BJ (cell line): Measurements from ENCODE around the gene ZNF484. TPM values are rescaled to one million over a fixed set of nuclear protein-coding genes. Genes with fewer than 3 reads are reported as not detected.
"Not testable (repeated sequence)": the region's sequence is repeated elsewhere in the genome, so short reads cannot be mapped to it uniquely, and the experiment has no call there.

Source experiments
- CTCF ChIA-PET: fragments of 350-600 bp; formaldehyde crosslinking; extraction: SDS; loops from one replicate; lab custom pipeline; 2021; ENCODE audit warnings: antibody characterized with exemption, inconsistent platforms; lab: Yijun Ruan, JAX
- POLR2A ChIA-PET: fragments of 300-600 bp; sonication (Branson Sonifier 250); formaldehyde crosslinking; extraction: SDS; loops from one replicate; lab custom pipeline; 2021; ENCODE audit warnings: antibody characterized with exemption; lab: Charles Lee
- DNase-seq: peaks from one replicate; pipeline ENCODE4 v3.0.0-alpha.2; 2011; ENCODE audit warnings: low read depth
- H3K27me3 ChIP-seq: 2 replicates; pipeline ENCODE4 v1.6.0; 2011; ENCODE audit warnings: low read length; ENCODE audit not compliant: control insufficient read depth, insufficient read depth
- H3K36me3 ChIP-seq: 2 replicates; pipeline ENCODE4 v1.5.1; 2011; ENCODE audit warnings: low read length; ENCODE audit not compliant: control insufficient read depth, insufficient read depth
- H3K4me3 ChIP-seq: 2 replicates; pipeline ENCODE4 v1.5.1; 2011; ENCODE audit warnings: low read depth, mild to moderate bottlenecking, control low read depth, low read length
- CTCF ChIP-seq: IDR thresholded peaks from 2 replicates; pipeline ENCODE4 v1.5.1; 2011; ENCODE audit warnings: low read depth, mild to moderate bottlenecking, control low read depth, inconsistent platforms, low read length, moderate library complexity; ENCODE audit not compliant: insufficient read depth
- polyA plus RNA-seq: library from polyadenylated mRNA; depleted of rRNA; stranded (reverse); fragments of >200 nt; gene quantifications from 2 replicates; pipeline ENCODE4 v1.2.3, GENCODE V29; 2011

Gene ZNF484
- polyA plus RNA-seq, 1 experiment = 1.4 TPM

DNA sequence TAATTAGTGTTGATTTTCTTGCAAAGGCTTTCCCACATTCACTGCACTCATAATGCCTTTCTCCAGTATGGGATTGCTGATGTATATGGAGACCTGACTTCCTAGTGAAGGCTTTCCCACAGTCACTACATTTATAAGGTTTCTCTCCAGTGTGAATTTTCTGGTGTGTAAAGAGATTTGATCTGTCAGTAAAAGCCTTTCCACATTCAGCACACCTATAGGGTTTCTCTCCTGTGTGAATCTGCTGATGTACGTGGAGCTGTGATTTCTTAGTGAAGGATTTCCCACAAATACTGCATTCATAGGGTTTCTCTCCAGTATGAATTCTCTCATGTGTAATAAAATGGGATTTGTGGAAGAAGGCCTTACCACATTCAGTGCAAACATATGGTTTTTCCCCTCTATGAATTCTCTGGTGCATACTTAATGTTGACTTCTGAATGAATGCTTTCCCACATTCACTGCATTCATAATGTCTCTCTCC is 31.1 kb downstream of the ZNF484 start:
- CTCF ChIA-PET = no interaction called here
- Histone ChIP-seq H3K36me3 (peaks cover 10% of the 10 kb centered on the region), H3K4me3 (no peak overlapping the region), H3K27me3 (no peaks in the 10 kb centered on the region)
- TF ChIP-seq CTCF = no peak
- POLR2A ChIA-PET = no interaction called here
- no peak for DNase-seq

DNA sequence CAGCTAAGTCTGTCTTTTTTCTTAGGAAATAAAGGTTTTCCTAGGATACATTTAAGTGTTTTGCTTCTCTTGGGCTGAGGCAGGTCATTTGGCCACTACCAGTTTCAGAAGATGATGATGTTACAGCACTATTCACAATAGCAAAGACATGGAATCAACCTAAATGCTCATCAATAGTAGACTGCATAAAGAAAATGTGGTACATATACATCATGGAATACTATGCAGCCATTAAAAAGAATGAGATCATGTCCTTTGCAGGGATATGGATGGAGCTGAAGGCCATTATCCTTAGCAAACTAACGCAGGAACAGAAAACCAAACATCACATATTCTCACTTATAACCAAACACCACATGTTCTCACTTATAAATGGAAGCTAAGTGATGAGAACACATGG is 39.4 kb downstream of the ZNF484 start:
- POLR2A ChIA-PET = not testable (repeated sequence)

GRCh38 chr9:92837191-92837590 is 40.6 kb downstream of the ZNF484 start:
- no peak for TF ChIP-seq CTCF
- Histone ChIP-seq H3K27me3 (no peaks in the 10 kb centered on the region), H3K4me3 (no peak overlapping the region), H3K36me3 (no peaks in the 10 kb centered on the region)
- ChIA-PET CTCF (interaction anchor here (0.6 kb wide), 1 partner anchor 203 kb away, joined by 3 read pairs; no protein-coding TSS in a partner anchor), POLR2A (no interaction called here)
- no peak for DNase-seq

More for the DNA sequence above, 39.4 kb downstream of the ZNF484 start:
- H3K4me3 ChIP-seq, H3K27me3 ChIP-seq, CTCF ChIA-PET, DNase-seq, H3K36me3 ChIP-seq: not testable (repeated sequence)

GRCh38 chr9:92829420-92829819 is 48.4 kb downstream of the ZNF484 start:
- H3K36me3 ChIP-seq = no peaks in the 10 kb centered on the region
- H3K27me3 ChIP-seq = peaks cover 2% of the 10 kb centered on the region
- ChIA-PET POLR2A (no interaction called here), CTCF (no interaction called here)
- no peak for TF ChIP-seq CTCF
- no peak for DNase-seq
- no peak overlapping the region for H3K4me3 ChIP-seq

DNA sequence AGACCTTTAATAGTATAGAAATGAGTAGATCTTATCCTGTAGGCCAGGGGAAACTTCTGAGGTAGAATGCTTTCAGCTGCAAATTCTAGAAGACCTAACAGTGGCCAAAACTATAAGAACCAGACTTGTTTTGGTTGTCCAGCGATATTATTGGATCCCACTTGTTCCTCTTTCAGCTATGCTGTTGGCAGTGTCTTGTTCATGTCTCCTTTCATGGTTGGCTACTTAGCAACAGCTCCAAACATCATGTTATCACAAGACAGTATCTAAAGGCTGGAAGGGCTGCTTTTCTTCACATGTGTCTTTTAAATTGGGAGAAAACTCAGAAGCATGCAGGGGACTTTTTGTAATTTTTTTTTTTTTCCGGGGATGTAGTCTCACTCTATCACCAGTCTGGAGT is 52.8 kb downstream of the ZNF484 start:
- CTCF ChIA-PET, POLR2A ChIA-PET, H3K36me3 ChIP-seq, H3K27me3 ChIP-seq, DNase-seq, H3K4me3 ChIP-seq: not testable (repeated sequence)

- CTCF ChIA-PET = interaction anchor here (0.9 kb wide), 1 partner anchor 13 kb away, joined by 4 read pairs; no protein-coding TSS in a partner anchor
- Histone ChIP-seq H3K27me3 (peaks cover 6% of the 10 kb centered on the region), H3K4me3 (no peak overlapping the region), H3K36me3 (no peaks in the 10 kb centered on the region)
- no peak for DNase-seq
- no peak for TF ChIP-seq CTCF
- POLR2A ChIA-PET = no interaction called here
Observed at GRCh38 chr9:92820964-92821363, 56.9 kb downstream of the ZNF484 start.

- DNase-seq, H3K36me3 ChIP-seq, POLR2A ChIA-PET, H3K4me3 ChIP-seq, H3K27me3 ChIP-seq, CTCF ChIA-PET: not testable (repeated sequence)
Observed at GRCh38 chr9:92819898-92820297, 57.9 kb downstream of the ZNF484 start.

GRCh38 chr9:92809629-92810326 is 68.1 kb downstream of the ZNF484 start:
- POLR2A ChIA-PET, DNase-seq, H3K36me3 ChIP-seq, H3K4me3 ChIP-seq: not testable (repeated sequence)
- CTCF ChIA-PET = interaction anchor here (2.4 kb wide), 1 partner anchor 19 kb away, joined by 9 read pairs; no protein-coding TSS in a partner anchor
- peaks cover 40% of the 10 kb centered on the region for H3K27me3 ChIP-seq
